Measurements from ENCODE around the gene ERF.

Gene ERF

DNA sequence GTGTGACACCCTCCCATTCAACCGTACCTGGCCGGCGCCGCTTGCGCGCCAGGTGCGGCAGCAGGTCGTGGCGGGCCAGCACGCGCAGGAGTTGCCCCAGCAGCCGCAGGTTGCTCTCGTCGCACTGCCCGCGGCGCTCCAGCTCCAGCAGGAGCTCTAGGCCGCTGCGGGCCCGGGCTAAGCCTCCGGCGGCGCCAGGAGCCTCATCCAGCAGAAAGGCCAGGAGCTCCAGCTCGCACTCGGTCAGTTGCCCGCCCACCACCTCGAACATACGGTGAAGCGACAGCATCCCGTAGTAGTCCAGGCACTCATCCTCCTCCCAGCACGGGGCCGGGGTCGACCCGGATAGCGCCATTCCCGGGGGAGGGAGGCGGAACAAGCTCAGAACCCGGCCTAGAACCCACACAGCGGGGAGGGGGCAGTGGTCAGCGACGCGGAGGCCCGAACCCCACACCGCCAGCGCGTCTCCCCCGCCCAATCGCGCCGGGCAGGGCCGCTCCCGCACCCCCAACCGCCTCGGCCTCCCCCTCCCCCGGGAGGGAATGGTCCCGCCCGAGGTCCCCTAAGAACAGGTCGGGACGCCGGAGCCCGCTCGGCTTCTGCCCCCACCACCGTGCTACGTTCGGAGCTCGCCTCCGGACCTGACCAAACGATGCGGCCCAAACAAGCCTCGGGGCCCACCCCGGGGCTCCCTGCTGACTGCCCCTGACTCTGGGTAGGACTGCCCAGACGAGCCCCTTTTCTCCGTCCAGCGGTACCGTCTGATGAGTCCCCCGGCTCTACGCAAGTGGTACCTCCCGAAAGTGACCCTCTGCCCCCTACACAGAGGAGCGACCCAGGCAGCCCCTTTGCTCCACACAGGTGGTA, 38.0 kb downstream of the ERF start:
- TF ChIP-seq, protein P1, sequence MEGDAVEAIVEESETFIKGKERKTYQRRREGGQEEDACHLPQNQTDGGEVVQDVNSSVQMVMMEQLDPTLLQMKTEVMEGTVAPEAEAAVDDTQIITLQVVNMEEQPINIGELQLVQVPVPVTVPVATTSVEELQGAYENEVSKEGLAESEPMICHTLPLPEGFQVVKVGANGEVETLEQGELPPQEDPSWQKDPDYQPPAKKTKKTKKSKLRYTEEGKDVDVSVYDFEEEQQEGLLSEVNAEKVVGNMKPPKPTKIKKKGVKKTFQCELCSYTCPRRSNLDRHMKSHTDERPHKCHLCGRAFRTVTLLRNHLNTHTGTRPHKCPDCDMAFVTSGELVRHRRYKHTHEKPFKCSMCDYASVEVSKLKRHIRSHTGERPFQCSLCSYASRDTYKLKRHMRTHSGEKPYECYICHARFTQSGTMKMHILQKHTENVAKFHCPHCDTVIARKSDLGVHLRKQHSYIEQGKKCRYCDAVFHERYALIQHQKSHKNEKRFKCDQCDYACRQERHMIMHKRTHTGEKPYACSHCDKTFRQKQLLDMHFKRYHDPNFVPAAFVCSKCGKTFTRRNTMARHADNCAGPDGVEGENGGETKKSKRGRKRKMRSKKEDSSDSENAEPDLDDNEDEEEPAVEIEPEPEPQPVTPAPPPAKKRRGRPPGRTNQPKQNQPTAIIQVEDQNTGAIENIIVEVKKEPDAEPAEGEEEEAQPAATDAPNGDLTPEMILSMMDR (IDR thresholded peaks at IDR 0.05; ENCODE audit: low read depth, low read length, missing control alignments), result no peak
- Histone ChIP-seq H3K27ac (peak overlapping the region; percentile 56), H3K4me3 (ENCODE audit: low read depth, low read length) (peak overlapping the region; percentile 93), H3K27me3 (replicated peaks) (no peaks in the 10 kb centered on the region), H3K36me3 (replicated peaks) (peaks cover 8% of the 10 kb centered on the region)
- in situ Hi-C loops (cut with HindIII; ENCODE audit: low pct_ligation_motif_present, low sequenced_read_pairs), result no loop called here
- DNase-seq, result peak; percentile 19

- no peaks in the 10 kb centered on the region for H3K27me3 ChIP-seq (replicated peaks)
- H3K36me3 ChIP-seq (replicated peaks), result peaks cover 8% of the 10 kb centered on the region
- TF ChIP-seq, protein P1 (IDR thresholded peaks at IDR 0.05; ENCODE audit: low read depth, low read length, missing control alignments), result no peak
These were observed 40.0 kb downstream of the ERF start for GRCh38 chr19:42214810-42215485.

GRCh38 chr19:42212886-42213285, 42.0 kb downstream of the ERF start:
- Histone ChIP-seq H3K27me3 (replicated peaks) (no peaks in the 10 kb centered on the region), H3K36me3 (replicated peaks) (peaks cover 20% of the 10 kb centered on the region), H3K27ac (no peak overlapping the region), H3K4me3 (ENCODE audit: low read depth, low read length) (no peak overlapping the region)
- no peak for DNase-seq
- in situ Hi-C loops (cut with HindIII; ENCODE audit: low pct_ligation_motif_present, low sequenced_read_pairs), result no loop called here
- TF ChIP-seq, protein P1 (IDR thresholded peaks at IDR 0.05; ENCODE audit: low read depth, low read length, missing control alignments), result no peak

More at GRCh38 chr19:42214810-42215485, 40.0 kb downstream of the ERF start:
- Histone ChIP-seq H3K4me3 (ENCODE audit: low read depth, low read length) (no peak overlapping the region), H3K27ac (no peak overlapping the region)
- in situ Hi-C loops (cut with HindIII; ENCODE audit: low pct_ligation_motif_present, low sequenced_read_pairs), result no loop called here
- no peak for DNase-seq

DNA sequence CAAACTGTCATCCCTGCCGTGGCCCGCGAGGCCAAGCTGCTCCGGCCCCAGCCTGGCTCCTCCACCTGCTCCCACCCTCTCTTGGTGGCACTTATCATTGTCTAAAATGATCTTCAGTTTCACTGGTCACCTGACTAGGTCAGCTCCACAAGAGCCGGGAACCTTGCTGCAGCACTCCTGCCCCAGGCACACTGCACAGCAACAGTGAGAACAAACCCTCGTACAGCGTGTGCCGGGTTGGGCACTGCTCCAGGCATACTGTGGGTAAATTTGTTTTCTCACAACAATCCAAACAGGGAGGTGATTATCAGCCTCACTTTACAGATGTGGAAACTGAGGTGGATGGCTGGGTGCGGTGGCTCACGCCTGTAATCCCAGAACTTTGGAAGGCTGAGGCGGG, 46.3 kb downstream of the ERF start:
- no peak overlapping the region for H3K27ac ChIP-seq
- in situ Hi-C loops (cut with HindIII; ENCODE audit: low pct_ligation_motif_present, low sequenced_read_pairs), result no loop called here

GRCh38 chr19:42207767-42208271, 47.1 kb downstream of the ERF start:
- Histone ChIP-seq H3K27ac (peak overlapping the region; percentile 58), H3K27me3 (replicated peaks) (no peaks in the 10 kb centered on the region), H3K36me3 (replicated peaks) (peaks cover 40% of the 10 kb centered on the region), H3K4me3 (ENCODE audit: low read depth, low read length) (no peak overlapping the region)
- TF ChIP-seq, protein P1 (IDR thresholded peaks at IDR 0.05; ENCODE audit: low read depth, low read length, missing control alignments), result no peak
- in situ Hi-C loops (cut with HindIII; ENCODE audit: low pct_ligation_motif_present, low sequenced_read_pairs), result no loop called here
- peak; percentile 84 for DNase-seq

More for the DNA sequence above, 46.3 kb downstream of the ERF start:
- no peak for DNase-seq
- H3K4me3 ChIP-seq (ENCODE audit: low read depth, low read length), result no peak overlapping the region
- no peaks in the 10 kb centered on the region for H3K27me3 ChIP-seq (replicated peaks)
- TF ChIP-seq, protein P1 (IDR thresholded peaks at IDR 0.05; ENCODE audit: low read depth, low read length, missing control alignments), result no peak
- H3K36me3 ChIP-seq (replicated peaks), result peaks cover 35% of the 10 kb centered on the region

Data from brain microvascular endothelial cell (primary cell).